CD4-positive, alpha-beta T cell treated with Interleukin-6 at 100 ng/mL for 8 hours (primary cell): ENCODE results near the gene LMF1.
"Not testable (repeated sequence)": the region's sequence is repeated elsewhere in the genome, so short reads cannot be mapped to it uniquely, and the experiment has no call there.

ENCODE experiments used
- DNase-seq: peaks from one replicate; pipeline ENCODE4 v3.0.0-alpha.2; 2020; ENCODE audit warnings: mixed read lengths, low spot score

Gene LMF1

GRCh38 chr16:867421-868385 lies 103.1 kb downstream of the LMF1 start:
- no peak for DNase-seq

GRCh38 chr16:866252-866896 lies 104.4 kb downstream of the LMF1 start:
- no peak for DNase-seq

- no peak for DNase-seq
Observed at GRCh38 chr16:865026-865425, 105.8 kb downstream of the LMF1 start.

- no peak for DNase-seq
Observed at GRCh38 chr16:861446-861845, 109.3 kb downstream of the LMF1 start.

GRCh38 chr16:860891-861290 lies 109.9 kb downstream of the LMF1 start:
- DNase-seq = no peak

- DNase-seq = not testable (repeated sequence)
Observed at GRCh38 chr16:858971-859370, 111.8 kb downstream of the LMF1 start.

GRCh38 chr16:858441-858840 lies 112.3 kb downstream of the LMF1 start:
- not testable (repeated sequence) for DNase-seq

- no peak for DNase-seq
Observed at GRCh38 chr16:856811-857210, 114.0 kb downstream of the LMF1 start.

- no peak for DNase-seq
Observed at GRCh38 chr16:856101-856500, 114.7 kb downstream of the LMF1 start.

- DNase-seq = no peak
Observed at GRCh38 chr16:855471-855870, 115.3 kb downstream of the LMF1 start.

GRCh38 chr16:854808-855410 lies 115.9 kb downstream of the LMF1 start:
- no peak for DNase-seq

GRCh38 chr16:853981-854807 lies 116.6 kb downstream of the LMF1 start:
- DNase-seq = no peak

GRCh38 chr16:853306-853705 lies 117.5 kb downstream of the LMF1 start:
- no peak for DNase-seq

GRCh38 chr16:852451-853185 lies 118.2 kb downstream of the LMF1 start:
- DNase-seq = no peak

- no peak for DNase-seq
Observed at GRCh38 chr16:851871-852270, 118.9 kb downstream of the LMF1 start.

- DNase-seq = no peak
Observed at GRCh38 chr16:851209-851810, 119.5 kb downstream of the LMF1 start.

GRCh38 chr16:850668-851067 lies 120.1 kb downstream of the LMF1 start:
- no peak for DNase-seq

GRCh38 chr16:848510-849253 lies 122.1 kb downstream of the LMF1 start:
- no peak for DNase-seq

- no peak for DNase-seq
Observed at GRCh38 chr16:847681-848445, 122.9 kb downstream of the LMF1 start.
